BLaER1 treated with 17β-estradiol and CSF1 and Interleukin-3, amounts not matched to agents 10 nM and 100 nM (cell line): ENCODE measurements around the gene GNG7.
A peak's percentile ranks its signal among the peaks of the same experiment; 100 is the strongest.
"Not testable (repeated sequence)": the region's sequence is repeated elsewhere in the genome, so short reads cannot be mapped to it uniquely, and the experiment has no call there.

Source experiments
- H3K27ac ChIP-seq, 11 experiments: shearing (Covaris generic); formaldehyde crosslinking; 2 replicates each; pipeline ENCODE4 v1.8.1; 2022
- H3K27me3 ChIP-seq, 11 experiments: shearing (Covaris generic); formaldehyde crosslinking; 2 replicates each; pipeline ENCODE4 v1.8.1; 2022
- H3K36me3 ChIP-seq, 11 experiments: shearing (Covaris generic); formaldehyde crosslinking; 2 replicates each; pipeline ENCODE4 v1.8.1; 2022
- H3K4me1 ChIP-seq, 10 experiments: shearing (Covaris generic); formaldehyde crosslinking; 2 replicates each; pipeline ENCODE4 v1.8.1; 2022
- H3K4me2 ChIP-seq, 11 experiments: shearing (Covaris generic); formaldehyde crosslinking; 2 replicates each; pipeline ENCODE4 v1.8.1; 2022
- H3K4me3 ChIP-seq, 10 experiments: shearing (Covaris generic); formaldehyde crosslinking; 2 replicates each; pipeline ENCODE4 v1.8.1; 2022
- H3K9ac ChIP-seq, 11 experiments: shearing (Covaris generic); formaldehyde crosslinking; 2 replicates each; pipeline ENCODE4 v1.8.1; 2022
- H3K9me3 ChIP-seq, 11 experiments: shearing (Covaris generic); formaldehyde crosslinking; replicated peaks in 1 of 11; 2 replicates each; pipeline ENCODE4 v1.8.1; 2022
- H4K20me1 ChIP-seq, 11 experiments: shearing (Covaris generic); formaldehyde crosslinking; 2 replicates each; pipeline ENCODE4 v1.8.1; 2022
- Cebpa-rat ChIP-seq, 11 experiments: shearing (Covaris generic); IDR thresholded peaks; 2 replicates each; pipeline ENCODE4 v1.8.1; 2022

GNG7 gene

DNA sequence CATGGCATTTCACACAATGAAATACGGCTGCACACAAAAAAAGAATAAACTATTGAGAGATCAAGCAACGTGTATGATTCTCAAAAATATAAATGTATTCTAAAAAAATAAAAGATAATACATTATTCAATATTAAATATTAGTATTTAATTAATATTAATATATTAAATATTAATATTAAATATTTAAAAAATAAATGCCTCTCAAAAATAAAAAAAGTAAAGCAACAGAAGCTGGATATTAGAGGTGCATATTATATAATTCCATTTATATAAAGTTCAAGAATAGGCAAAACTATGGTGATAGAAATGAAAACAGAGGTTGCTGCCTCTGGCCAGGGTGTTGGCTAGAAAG, 169.4 kb downstream of the GNG7 start:
- H3K4me1 ChIP-seq: peaks cover 43 to 62% (median 50%) of the 10 kb centered on the region in 10 experiments

DNA sequence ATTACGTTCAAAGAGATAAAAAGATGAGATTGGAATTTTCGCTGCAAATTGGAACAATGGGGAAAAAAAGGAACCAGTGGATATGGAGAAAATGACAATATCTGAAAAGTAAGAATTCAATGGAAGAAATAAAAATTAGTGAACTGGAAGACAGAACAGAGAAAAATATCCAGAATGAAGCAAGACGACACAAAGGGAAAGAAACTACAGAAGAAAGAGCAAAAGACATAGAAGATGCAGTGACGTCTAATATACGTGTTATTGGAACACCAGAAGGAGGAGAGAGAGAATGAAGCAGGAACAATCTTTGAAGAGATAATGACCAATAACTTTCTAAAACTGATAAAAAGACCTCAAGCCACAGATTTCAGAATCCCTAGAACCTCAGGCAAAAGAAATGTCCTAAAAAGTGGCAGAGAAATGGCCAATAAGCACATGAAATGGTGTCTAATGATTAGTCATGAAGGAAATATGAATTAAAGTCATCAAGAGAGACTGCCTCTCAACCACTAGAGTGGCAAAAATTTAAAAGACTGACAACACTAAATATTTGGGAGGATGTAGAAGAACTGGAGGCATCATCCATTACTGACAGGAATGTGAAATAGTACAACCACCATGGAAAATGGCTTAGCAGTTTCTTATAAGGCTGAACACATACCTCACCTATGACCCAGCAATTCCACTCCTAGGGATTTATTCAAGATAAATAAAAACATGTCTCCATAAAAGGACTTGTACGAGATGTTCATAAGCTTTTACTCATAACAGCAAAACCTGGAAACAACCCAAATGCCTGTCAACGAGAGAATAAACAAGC, 170.0 kb downstream of the GNG7 start:
- no peak for TF ChIP-seq Cebpa-rat (IDR thresholded peaks at IDR 0.05)
- H3K4me2 ChIP-seq: no peak overlapping the region
- peaks cover 37 to 62% (median 50%) of the 10 kb centered on the region in 10 experiments for H3K4me1 ChIP-seq

More for the DNA sequence above, 169.4 kb downstream of the GNG7 start:
- H3K36me3 ChIP-seq: peaks cover 0 to 18% (median 0%) of the 10 kb centered on the region in 11 experiments; a peak in 5 of 22 replicates
- no peak overlapping the region for H3K4me3 ChIP-seq
- no peak for TF ChIP-seq Cebpa-rat (IDR thresholded peaks at IDR 0.05)
- H3K27me3 ChIP-seq: no peaks in the 10 kb centered on the region
- peak overlapping the region in 4 of 11 experiments; percentile 3 to 55 (median 37); a peak in 2 of 22 replicates for H3K4me2 ChIP-seq
- H3K9ac ChIP-seq: no peak overlapping the region
- H3K27ac ChIP-seq: no peak overlapping the region
- peaks cover 0 to 17% (median 4%) of the 10 kb centered on the region in 11 experiments; a peak in 9 of 22 replicates for H3K9me3 ChIP-seq
- H4K20me1 ChIP-seq: peaks cover 0 to 13% (median 0%) of the 10 kb centered on the region in 11 experiments; a peak in 5 of 22 replicates

DNA sequence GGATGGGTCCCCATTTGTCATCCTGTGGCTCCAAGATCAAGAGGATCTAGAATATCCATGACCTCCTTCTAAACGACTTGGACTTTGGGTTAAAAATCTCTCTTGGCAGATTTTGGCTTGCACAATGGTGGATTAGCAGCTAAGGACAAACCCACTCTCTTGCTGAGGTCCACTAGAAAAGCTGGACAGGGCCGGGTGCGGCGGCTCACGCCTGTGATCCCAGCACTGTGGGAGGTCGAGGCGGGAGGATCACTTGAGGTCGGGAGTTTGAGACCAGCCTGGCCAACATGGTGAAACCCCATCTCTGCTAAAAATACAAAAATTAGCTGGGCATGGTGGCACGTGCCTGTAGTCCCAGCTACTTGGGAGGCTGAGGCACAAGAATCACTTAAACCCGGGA, 172.6 kb downstream of the GNG7 start:
- H3K4me1 ChIP-seq: peaks cover 45 to 70% (median 64%) of the 10 kb centered on the region in 10 experiments
- H3K4me2 ChIP-seq: peak overlapping the region; percentile 52 to 82 (median 73)

More for the DNA sequence above, 170.0 kb downstream of the GNG7 start:
- Histone ChIP-seq H3K36me3 (peaks cover 0 to 13% (median 0%) of the 10 kb centered on the region in 11 experiments; a peak in 4 of 22 replicates), H3K27ac (no peak overlapping the region), H3K4me3 (no peak overlapping the region), H3K27me3 (no peaks in the 10 kb centered on the region), H4K20me1 (peaks cover 0 to 14% (median 0%) of the 10 kb centered on the region in 11 experiments; a peak in 5 of 22 replicates), H3K9ac (no peak overlapping the region), H3K9me3 (peaks cover 0 to 17% (median 4%) of the 10 kb centered on the region in 11 experiments; a peak in 9 of 22 replicates)

DNA sequence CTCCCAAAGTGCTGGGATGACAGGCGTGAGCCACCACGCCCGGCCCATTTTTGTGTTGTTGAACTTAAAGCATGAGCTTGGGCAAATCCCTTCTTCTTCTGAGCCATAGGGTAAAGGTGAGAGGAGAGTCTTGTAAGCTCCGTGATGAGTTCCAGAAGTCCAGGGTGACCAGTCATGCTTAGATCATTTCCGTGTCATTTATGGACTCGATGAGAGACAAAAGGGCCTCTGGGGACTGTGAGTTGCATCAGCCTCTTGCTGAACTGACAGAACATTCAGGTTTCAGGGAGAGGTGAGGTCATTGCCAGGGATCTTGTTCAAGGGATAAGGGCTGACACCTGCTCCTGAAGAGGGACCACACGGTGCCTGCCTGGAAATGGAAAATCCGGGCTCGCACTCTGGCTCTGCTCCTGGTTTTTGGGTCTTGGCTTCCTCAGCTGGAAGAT, 173.0 kb downstream of the GNG7 start:
- Histone ChIP-seq H3K27ac (peak overlapping the region in 10 of 11 experiments; percentile 15 to 67 (median 40); a peak in 15 of 22 replicates), H3K4me1 (peaks cover 45 to 71% (median 65%) of the 10 kb centered on the region in 10 experiments), H3K9me3 (peaks cover 0 to 17% (median 4%) of the 10 kb centered on the region in 11 experiments; a peak in 9 of 22 replicates), H3K9ac (peak overlapping the region in 8 of 11 experiments; percentile 1 to 55 (median 34); a peak in 9 of 22 replicates), H4K20me1 (peaks cover 0 to 24% (median 9%) of the 10 kb centered on the region in 11 experiments; a peak in 12 of 22 replicates), H3K36me3 (peaks cover 0 to 12% (median 0%) of the 10 kb centered on the region in 11 experiments; a peak in 1 of 22 replicates), H3K4me3 (no peak overlapping the region; a peak in 1 of 20 replicates), H3K27me3 (no peaks in the 10 kb centered on the region), H3K4me2 (peak overlapping the region; percentile 52 to 82 (median 73))
- peak in 2 of 11 experiments; percentile 7 to 20; a peak in 1 of 22 replicates for TF ChIP-seq Cebpa-rat (IDR thresholded peaks at IDR 0.05)

More for the DNA sequence above, 172.6 kb downstream of the GNG7 start:
- H3K4me3 ChIP-seq, H3K27me3 ChIP-seq: not testable (repeated sequence)
- peak overlapping the region in 10 of 11 experiments; percentile 15 to 67 (median 40); a peak in 15 of 22 replicates for H3K27ac ChIP-seq
- H3K36me3 ChIP-seq: peaks cover 0 to 12% (median 0%) of the 10 kb centered on the region in 11 experiments; a peak in 1 of 22 replicates
- H3K9ac ChIP-seq: peak overlapping the region in 7 of 11 experiments; percentile 1 to 55 (median 33); a peak in 8 of 22 replicates
- H3K9me3 ChIP-seq: peaks cover 0 to 17% (median 4%) of the 10 kb centered on the region in 11 experiments; a peak in 9 of 22 replicates
- H4K20me1 ChIP-seq: peaks cover 0 to 22% (median 6%) of the 10 kb centered on the region in 11 experiments; a peak in 11 of 22 replicates

DNA sequence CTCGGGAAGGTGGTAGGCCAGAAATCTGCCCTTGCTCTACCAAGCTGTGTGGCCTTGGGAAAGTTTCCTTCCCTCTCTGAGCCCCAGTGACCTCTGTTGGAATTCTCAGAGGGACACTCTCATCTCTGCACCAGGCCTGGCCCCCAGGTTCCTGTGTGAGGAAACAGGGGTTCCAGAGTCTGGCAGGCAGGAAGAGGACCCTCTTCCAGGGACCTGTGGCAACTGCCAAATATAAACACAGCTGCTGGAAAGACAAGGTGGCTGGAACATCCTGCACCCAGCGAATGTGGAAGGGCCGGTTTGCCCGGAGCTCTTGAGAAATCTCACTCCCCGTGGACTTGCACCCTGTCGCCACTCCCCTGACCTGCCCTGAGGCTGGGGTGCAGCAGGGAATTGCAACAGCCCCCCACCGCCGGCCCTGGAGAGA, 173.8 kb downstream of the GNG7 start:
- Histone ChIP-seq H3K9me3 (peaks cover 0 to 17% (median 4%) of the 10 kb centered on the region in 11 experiments; a peak in 9 of 22 replicates), H3K4me3 (no peak overlapping the region), H3K36me3 (peaks cover 0 to 12% (median 0%) of the 10 kb centered on the region in 11 experiments; a peak in 1 of 22 replicates), H4K20me1 (peaks cover 0 to 28% (median 17%) of the 10 kb centered on the region in 11 experiments; a peak in 14 of 22 replicates), H3K4me1 (peaks cover 37 to 71% (median 65%) of the 10 kb centered on the region in 10 experiments), H3K27ac (peak overlapping the region in 7 of 11 experiments; percentile 12 to 67 (median 39); a peak in 6 of 22 replicates), H3K4me2 (peak overlapping the region; percentile 52 to 82 (median 73); a peak in 21 of 22 replicates), H3K27me3 (no peaks in the 10 kb centered on the region), H3K9ac (peak overlapping the region in 3 of 11 experiments; percentile 6 to 55 (median 33); a peak in 3 of 22 replicates)
- TF ChIP-seq Cebpa-rat (IDR thresholded peaks at IDR 0.05): no peak

DNA sequence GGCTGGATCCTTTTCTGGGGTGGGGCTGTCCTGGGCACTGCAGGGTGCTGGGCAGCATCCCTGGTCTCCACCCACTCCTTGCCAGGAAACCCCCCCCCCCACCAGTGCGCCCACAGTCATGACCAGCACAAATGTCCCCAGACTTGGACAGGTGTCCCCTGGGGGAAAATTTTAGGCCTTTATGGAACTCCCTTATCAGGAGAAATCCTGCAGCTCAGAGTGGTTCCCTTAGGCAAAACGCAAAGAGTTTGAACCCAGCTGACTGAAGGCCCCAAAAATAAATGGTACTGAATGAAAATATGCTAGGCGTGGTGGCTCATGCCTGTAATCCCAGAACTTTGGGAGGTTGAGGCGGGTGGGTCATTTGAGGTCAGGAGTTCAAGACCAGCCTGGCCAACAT, 174.8 kb downstream of the GNG7 start:
- H3K9ac ChIP-seq: peak overlapping the region in 1 of 11 experiments; percentile 20; a peak in 3 of 22 replicates
- peak overlapping the region in 4 of 11 experiments; percentile 1 to 67 (median 42); a peak in 5 of 22 replicates for H3K27ac ChIP-seq
- TF ChIP-seq Cebpa-rat (IDR thresholded peaks at IDR 0.05): no peak
- H3K4me1 ChIP-seq: peaks cover 31 to 77% (median 67%) of the 10 kb centered on the region in 10 experiments
- H3K4me2 ChIP-seq: peak overlapping the region in 9 of 11 experiments; percentile 18 to 73 (median 30); a peak in 15 of 22 replicates
- H4K20me1 ChIP-seq: peaks cover 0 to 38% (median 23%) of the 10 kb centered on the region in 11 experiments; a peak in 14 of 22 replicates
- H3K4me3 ChIP-seq: no peak overlapping the region
- peaks cover 0 to 12% (median 0%) of the 10 kb centered on the region in 11 experiments; a peak in 1 of 22 replicates for H3K36me3 ChIP-seq
- no peaks in the 10 kb centered on the region for H3K27me3 ChIP-seq
- H3K9me3 ChIP-seq: peaks cover 0 to 16% (median 4%) of the 10 kb centered on the region in 11 experiments; a peak in 9 of 22 replicates

DNA sequence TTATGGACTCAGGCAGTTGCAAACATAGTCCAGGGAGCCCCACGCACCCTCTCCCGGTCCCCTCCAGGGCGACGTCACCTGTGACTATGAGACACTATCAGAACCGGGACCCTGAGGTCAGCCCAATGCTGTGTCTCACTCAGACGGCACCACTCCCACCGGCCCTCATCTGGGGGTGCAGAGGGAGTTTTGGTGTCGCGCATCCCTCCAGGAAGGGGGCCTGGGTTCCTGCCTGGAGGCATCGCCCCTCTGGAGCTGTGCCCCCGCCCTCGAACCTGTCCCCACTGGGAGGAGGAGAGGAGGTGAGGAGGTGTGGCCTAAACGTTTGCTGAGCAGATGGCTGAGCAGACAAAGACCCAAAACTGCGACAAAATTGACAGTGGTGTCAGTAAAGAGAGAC, 175.3 kb downstream of the GNG7 start:
- Histone ChIP-seq H3K4me1 (peaks cover 31 to 82% (median 72%) of the 10 kb centered on the region in 10 experiments), H3K9me3 (peaks cover 0 to 11% (median 3%) of the 10 kb centered on the region in 11 experiments; a peak in 9 of 22 replicates), H3K4me3 (no peak overlapping the region), H4K20me1 (peaks cover 0 to 43% (median 23%) of the 10 kb centered on the region in 11 experiments; a peak in 14 of 22 replicates), H3K4me2 (peak overlapping the region in 9 of 11 experiments; percentile 18 to 73 (median 30); a peak in 14 of 22 replicates), H3K27me3 (no peaks in the 10 kb centered on the region), H3K9ac (peak overlapping the region in 1 of 11 experiments; percentile 20; a peak in 2 of 22 replicates), H3K27ac (peak overlapping the region in 4 of 11 experiments; percentile 1 to 67 (median 42); a peak in 5 of 22 replicates), H3K36me3 (peaks cover 0 to 9% (median 0%) of the 10 kb centered on the region in 11 experiments; a peak in 2 of 22 replicates)
- TF ChIP-seq Cebpa-rat (IDR thresholded peaks at IDR 0.05): no peak
